Measurements from ENCODE around the gene MYO1F. TPM values are rescaled to one million over a fixed set of nuclear protein-coding genes. Genes with fewer than 3 reads are reported as not detected.

The MYO1F gene
- 6.7 TPM for total RNA-seq

GRCh38 chr19:8577247-8577646, at the start of gene MYO1F:
Gene MYO1F (minus strand): TSS chr19:8577442. CDS start chr19:8577309, 133 bp downstream.

GRCh38 chr19:8610041-8610935, 33.0 kb upstream of the MYO1F start, which contains the start of gene ADAMTS10:
Gene ADAMTS10 (minus strand): TSS chr19:8610715. CDS start chr19:8605710, 5,005 bp downstream.

GRCh38 chr19:8513687-8514504, 63.3 kb downstream of the MYO1F start, which contains the start of gene ZNF414:
Gene ZNF414 (minus strand): TSS chr19:8514167. CDS start chr19:8514046, 121 bp downstream.

Other genes with a start within 250 kb of the MYO1F start
- gene KANK3, start 234.2 kb downstream of the MYO1F start, total RNA-seq = 10.6 TPM
- 2.4 TPM for gene ANGPTL4, start 213.3 kb downstream of the MYO1F start, total RNA-seq
- gene RAB11B, start 187.1 kb downstream of the MYO1F start, total RNA-seq = 112 TPM
- 47.7 TPM for gene MARCHF2, start 164.1 kb downstream of the MYO1F start, total RNA-seq
- gene HNRNPM, start 132.5 kb downstream of the MYO1F start, total RNA-seq = 130 TPM
- gene PRAM1, start 74.8 kb downstream of the MYO1F start, total RNA-seq = 0.66 TPM
- gene ZNF414, start 63.3 kb downstream of the MYO1F start, total RNA-seq = 19.9 TPM
- 109 TPM for gene ADAMTS10, start 33.3 kb upstream of the MYO1F start, total RNA-seq
- not detected for gene NFILZ, start 53.2 kb upstream of the MYO1F start, total RNA-seq
- not detected for gene ACTL9, start 121.4 kb upstream of the MYO1F start, total RNA-seq
- not detected for gene OR2Z1, start 144.2 kb upstream of the MYO1F start, total RNA-seq

All from camera-type eye (tissue), 1 donor.